Measurements from ENCODE around the gene CA11. TPM values are rescaled to one million over a fixed set of nuclear protein-coding genes. Genes with fewer than 3 reads are reported as not detected.

The CA11 gene
- total RNA-seq, 4 donors from 2014 or later, result 11.9 to 16.5 (median 14.9) TPM

GRCh38 chr19:48600679-48601417 is 45.1 kb downstream of the CA11 start:
- DNase-seq (ENCODE audit: extremely low spot score), result no peak
- Histone ChIP-seq H3K4me1 (no peaks in the 10 kb centered on the region), H3K36me3 (no peaks in the 10 kb centered on the region), H3K27me3 (peaks cover 0 to 29% (median 0%) of the 10 kb centered on the region in 4 donors), H3K27ac (replicated peaks in 1 of 4) (no peak overlapping the region), H3K9me3 (no peaks in the 10 kb centered on the region), H3K4me3 (no peak overlapping the region)
- intact Hi-C loops (cut with DNase I), result no loop called here
- 86% methylated on average over 13 of the region's 21 CpGs for WGBS
- TF ChIP-seq, protein P1, sequence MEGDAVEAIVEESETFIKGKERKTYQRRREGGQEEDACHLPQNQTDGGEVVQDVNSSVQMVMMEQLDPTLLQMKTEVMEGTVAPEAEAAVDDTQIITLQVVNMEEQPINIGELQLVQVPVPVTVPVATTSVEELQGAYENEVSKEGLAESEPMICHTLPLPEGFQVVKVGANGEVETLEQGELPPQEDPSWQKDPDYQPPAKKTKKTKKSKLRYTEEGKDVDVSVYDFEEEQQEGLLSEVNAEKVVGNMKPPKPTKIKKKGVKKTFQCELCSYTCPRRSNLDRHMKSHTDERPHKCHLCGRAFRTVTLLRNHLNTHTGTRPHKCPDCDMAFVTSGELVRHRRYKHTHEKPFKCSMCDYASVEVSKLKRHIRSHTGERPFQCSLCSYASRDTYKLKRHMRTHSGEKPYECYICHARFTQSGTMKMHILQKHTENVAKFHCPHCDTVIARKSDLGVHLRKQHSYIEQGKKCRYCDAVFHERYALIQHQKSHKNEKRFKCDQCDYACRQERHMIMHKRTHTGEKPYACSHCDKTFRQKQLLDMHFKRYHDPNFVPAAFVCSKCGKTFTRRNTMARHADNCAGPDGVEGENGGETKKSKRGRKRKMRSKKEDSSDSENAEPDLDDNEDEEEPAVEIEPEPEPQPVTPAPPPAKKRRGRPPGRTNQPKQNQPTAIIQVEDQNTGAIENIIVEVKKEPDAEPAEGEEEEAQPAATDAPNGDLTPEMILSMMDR (IDR thresholded peaks at IDR 0.05), result no peak
- TF ChIP-seq POLR2AphosphoS5 (IDR thresholded peaks at IDR 0.05) (no peak), EP300 (IDR thresholded peaks at IDR 0.05) (no peak), POLR2A (IDR thresholded peaks at IDR 0.05; ENCODE audit: low read depth) (no peak)

DNA sequence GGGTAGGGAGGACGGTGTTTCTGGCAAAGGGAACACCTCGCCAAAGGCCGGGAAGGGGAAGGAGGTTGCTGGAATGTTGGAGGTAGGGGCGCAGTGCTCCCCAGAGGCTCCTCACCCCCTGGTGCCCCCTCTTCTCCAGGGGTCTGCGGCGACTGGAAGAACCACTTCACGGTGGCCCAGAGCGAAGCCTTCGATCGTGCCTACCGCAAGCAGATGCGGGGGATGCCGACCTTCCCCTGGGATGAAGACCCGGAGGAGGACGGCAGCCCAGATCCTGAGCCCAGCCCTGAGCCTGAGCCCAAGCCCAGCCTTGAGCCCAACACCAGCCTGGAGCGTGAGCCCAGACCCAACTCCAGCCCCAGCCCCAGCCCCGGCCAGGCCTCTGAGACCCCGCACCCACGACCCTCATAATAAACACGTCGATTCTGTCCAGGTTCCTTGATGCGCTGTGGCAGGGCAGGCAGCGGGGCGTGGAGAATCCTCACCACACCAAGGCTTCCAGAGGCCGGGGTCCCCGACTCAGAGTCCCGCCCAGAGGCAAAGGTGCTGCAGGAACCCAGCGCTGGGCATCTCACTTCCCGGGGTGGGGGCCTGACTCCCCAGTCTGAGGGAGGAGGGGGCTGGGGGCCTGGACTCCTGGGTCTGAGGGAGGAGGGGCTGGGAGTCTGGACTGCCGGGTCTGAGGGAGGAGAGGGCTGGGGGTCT is 46.8 kb downstream of the CA11 start:
- Histone ChIP-seq H3K4me3 (no peak overlapping the region), H3K9me3 (no peaks in the 10 kb centered on the region), H3K4me1 (no peaks in the 10 kb centered on the region), H3K27ac (replicated peaks in 1 of 4) (no peak overlapping the region), H3K27me3 (peaks cover 0 to 29% (median 0%) of the 10 kb centered on the region in 4 donors), H3K36me3 (no peaks in the 10 kb centered on the region)
- whole genome bisulfite sequencing, result 66% methylated on average over 22 of the region's 30 CpGs
- intact Hi-C loops (cut with DNase I), result no loop called here
- no peak for DNase-seq (ENCODE audit: extremely low spot score)
- TF ChIP-seq POLR2A (IDR thresholded peaks at IDR 0.05; ENCODE audit: low read depth), result no peak
- TF ChIP-seq, protein P1 (IDR thresholded peaks at IDR 0.05), result no peak

DNA sequence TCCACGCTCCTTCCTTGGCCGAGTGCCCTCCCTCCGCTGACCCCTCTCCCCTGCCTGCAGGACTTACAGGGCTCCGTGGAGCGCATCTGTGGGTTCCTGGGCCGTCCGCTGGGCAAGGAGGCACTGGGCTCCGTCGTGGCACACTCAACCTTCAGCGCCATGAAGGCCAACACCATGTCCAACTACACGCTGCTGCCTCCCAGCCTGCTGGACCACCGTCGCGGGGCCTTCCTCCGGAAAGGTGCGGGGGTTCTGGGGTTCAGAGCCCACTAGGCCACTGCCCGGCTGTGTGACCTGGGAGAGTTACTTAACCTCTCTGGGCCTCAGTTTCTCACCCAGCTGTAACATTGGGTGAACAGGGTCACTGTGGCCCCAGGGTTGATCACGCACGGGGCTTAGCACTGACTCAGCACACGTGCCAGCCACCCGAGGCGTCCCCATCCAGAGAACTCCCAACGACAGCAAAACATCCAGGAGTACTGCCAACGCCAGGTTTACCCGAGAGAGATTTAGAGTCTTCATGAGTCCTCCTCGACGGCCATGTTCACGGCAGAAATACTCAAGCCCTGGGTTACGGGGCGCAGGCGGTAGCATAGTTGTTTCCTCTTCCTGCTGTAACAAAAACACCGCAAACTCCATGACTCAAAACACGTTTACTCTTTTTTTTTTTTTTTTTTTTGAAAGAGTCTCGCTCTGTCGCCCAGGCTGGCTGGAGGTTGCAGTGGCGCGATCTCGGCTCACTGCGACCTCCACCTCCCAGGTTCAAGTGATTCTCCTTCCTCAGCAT is 49.1 kb downstream of the CA11 start:
- Histone ChIP-seq H3K27ac (replicated peaks in 1 of 4) (no peak overlapping the region), H3K36me3 (no peaks in the 10 kb centered on the region), H3K9me3 (no peaks in the 10 kb centered on the region), H3K27me3 (peaks cover 0 to 29% (median 0%) of the 10 kb centered on the region in 4 donors), H3K4me1 (no peaks in the 10 kb centered on the region), H3K4me3 (no peak overlapping the region)
- 81% methylated on average over 38 of the region's 39 CpGs for WGBS
- no peak for DNase-seq (ENCODE audit: extremely low spot score)
- TF ChIP-seq POLR2AphosphoS5 (IDR thresholded peaks at IDR 0.05) (no peak), POLR2A (IDR thresholded peaks at IDR 0.05; ENCODE audit: low read depth) (no peak), EP300 (IDR thresholded peaks at IDR 0.05) (no peak)
- TF ChIP-seq, protein P1 (IDR thresholded peaks at IDR 0.05), result no peak
- intact Hi-C loops (cut with DNase I), result no loop called here

DNA sequence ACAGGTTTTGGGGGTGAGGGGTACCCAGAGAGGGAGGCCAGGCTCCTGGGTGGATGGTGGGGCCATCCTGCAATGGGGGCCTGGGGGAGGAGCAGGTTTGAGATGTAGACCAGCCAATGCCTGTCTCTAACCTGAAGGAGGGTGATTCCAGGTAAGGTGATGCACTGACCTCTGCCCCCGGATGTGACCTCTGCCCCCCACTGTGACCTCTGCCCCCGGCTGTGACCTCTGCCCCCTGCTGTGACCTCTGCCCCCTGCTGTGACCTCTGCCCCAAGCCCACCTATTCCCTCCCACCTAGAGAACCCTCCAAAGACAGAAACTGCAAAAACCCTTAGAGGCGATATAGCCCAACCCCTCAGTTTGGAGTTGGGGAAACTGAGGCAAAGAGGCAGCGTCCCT is 49.8 kb downstream of the CA11 start:
- intact Hi-C loops (cut with DNase I), result no loop called here
- no peak overlapping the region for H3K27ac ChIP-seq (replicated peaks in 1 of 4)
- peaks cover 0 to 28% (median 0%) of the 10 kb centered on the region in 4 donors for H3K27me3 ChIP-seq
- DNase-seq (ENCODE audit: extremely low spot score), result no peak
- H3K9me3 ChIP-seq, result no peaks in the 10 kb centered on the region
- H3K4me3 ChIP-seq, result no peak overlapping the region
- H3K36me3 ChIP-seq, result no peaks in the 10 kb centered on the region
- no peaks in the 10 kb centered on the region for H3K4me1 ChIP-seq
- TF ChIP-seq, protein P1 (IDR thresholded peaks at IDR 0.05), result no peak
- no peak for TF ChIP-seq POLR2A (IDR thresholded peaks at IDR 0.05; ENCODE audit: low read depth)
- TF ChIP-seq POLR2AphosphoS5 (IDR thresholded peaks at IDR 0.05), result no peak
- no peak for TF ChIP-seq EP300 (IDR thresholded peaks at IDR 0.05)
- 68% methylated on average over 2 of the region's 4 CpGs for WGBS

All from esophagus muscularis mucosa (tissue), 4 donors.